ENCODE data around the gene PKNOX1. TPM values are rescaled to one million over a fixed set of nuclear protein-coding genes. Genes with fewer than 3 reads are reported as not detected.

PKNOX1 gene
- total and polyA plus RNA-seq, 2 of the 13 experiments (the other 11 are each of a cell fraction or from before 2014, with no cell fraction given): 7.9 to 16.2 TPM

GRCh38 chr21:42973991-42974831 lies at the start of gene PKNOX1 (continued):
- TF ChIP-seq ZNF687 (CRISPR knock-in tag; IDR thresholded peaks at IDR 0.05): peak; percentile 97
- TF ChIP-seq CAMTA2 (CRISPR knock-in tag; IDR thresholded peaks at IDR 0.05; ENCODE audit: borderline replicate concordance): 0 out of 2 replicates have a peak, but pooled peaks have one; percentile 1
- TF ChIP-seq SP5 (CRISPR knock-in tag; IDR thresholded peaks at IDR 0.05; ENCODE audit: borderline replicate concordance, low read depth): peak; percentile 14
- no peak for TF ChIP-seq PLRG1 (conservative IDR thresholded peaks at IDR 0.05)
- TF ChIP-seq GABPB1 (CRISPR knock-in tag; IDR thresholded peaks at IDR 0.05): peak; percentile 66; the same call in 1 of the 2 replicates
- peak; percentile 69; the same call in 1 of the 2 replicates for TF ChIP-seq ZNF543 (CRISPR knock-in tag; IDR thresholded peaks at IDR 0.05)
- 0 out of 2 replicates have a peak, but pooled peaks have one; percentile 43 for TF ChIP-seq KLF15 (CRISPR knock-in tag; IDR thresholded peaks at IDR 0.05; ENCODE audit: borderline replicate concordance)
- TF ChIP-seq ZHX2 (IDR thresholded peaks at IDR 0.05; ENCODE audit: low read depth): peak; percentile 68; the same call in 1 of the 2 replicates
- TF ChIP-seq ZHX2 (CRISPR knock-in tag; IDR thresholded peaks at IDR 0.05; ENCODE audit: borderline replicate concordance): no peak
- TF ChIP-seq SAP130 (CRISPR knock-in tag; IDR thresholded peaks at IDR 0.05; ENCODE audit: low read depth): peak; percentile 43; the same call in 1 of the 2 replicates
- TF ChIP-seq, protein P1, sequence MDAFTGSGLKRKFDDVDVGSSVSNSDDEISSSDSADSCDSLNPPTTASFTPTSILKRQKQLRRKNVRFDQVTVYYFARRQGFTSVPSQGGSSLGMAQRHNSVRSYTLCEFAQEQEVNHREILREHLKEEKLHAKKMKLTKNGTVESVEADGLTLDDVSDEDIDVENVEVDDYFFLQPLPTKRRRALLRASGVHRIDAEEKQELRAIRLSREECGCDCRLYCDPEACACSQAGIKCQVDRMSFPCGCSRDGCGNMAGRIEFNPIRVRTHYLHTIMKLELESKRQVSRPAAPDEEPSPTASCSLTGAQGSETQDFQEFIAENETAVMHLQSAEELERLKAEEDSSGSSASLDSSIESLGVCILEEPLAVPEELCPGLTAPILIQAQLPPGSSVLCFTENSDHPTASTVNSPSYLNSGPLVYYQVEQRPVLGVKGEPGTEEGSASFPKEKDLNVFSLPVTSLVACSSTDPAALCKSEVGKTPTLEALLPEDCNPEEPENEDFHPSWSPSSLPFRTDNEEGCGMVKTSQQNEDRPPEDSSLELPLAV (CRISPR knock-in tag; conservative IDR thresholded peaks at IDR 0.05; ENCODE audit: low read depth): no peak
- no peak for TF ChIP-seq NFIB (CRISPR knock-in tag; IDR thresholded peaks at IDR 0.05; ENCODE audit: borderline replicate concordance)
- TF ChIP-seq HNF4G (IDR thresholded peaks at IDR 0.05; ENCODE audit: borderline replicate concordance, low read depth, low read length): no peak
- TF ChIP-seq HNF4G (CRISPR knock-in tag; IDR thresholded peaks at IDR 0.05; ENCODE audit: borderline replicate concordance, low read depth): 0 out of 2 replicates have a peak, but pooled peaks have one; percentile 19
- TF ChIP-seq ZNF160 (CRISPR knock-in tag; IDR thresholded peaks at IDR 0.05): peak; percentile 40; the same call in 1 of the 2 replicates
- TF ChIP-seq MIER3 (CRISPR knock-in tag; IDR thresholded peaks at IDR 0.05; ENCODE audit: borderline replicate concordance): 0 out of 2 replicates have a peak, but pooled peaks have one; percentile 20
